OCI-LY1 (cell line): ENCODE data around the gene CDKN1C.

Experiments
- H2AFZ ChIP-seq: fragments of 200-600 bp; sonication (generic), shearing (Covaris generic); 2 replicates; pipeline ENCODE4 v1.6.0; 2014; ENCODE audit warnings: antibody characterized with exemption, mild to moderate bottlenecking, low read length
- H3F3A ChIP-seq: fragments of 200-600 bp; sonication (generic), shearing (Covaris generic); 2 replicates; pipeline ENCODE4 v1.6.0; 2014; ENCODE audit warnings: mild to moderate bottlenecking, antibody characterized with exemption, low read length, moderate library complexity; ENCODE audit not compliant: insufficient read depth
- H3K27ac ChIP-seq: fragments of 200-600 bp; sonication (generic); 2 replicates; pipeline ENCODE4 v1.5.1; 2014; ENCODE audit warnings: low read length, mixed run types, mild to moderate bottlenecking, low read depth; ENCODE audit not compliant: poor library complexity, severe bottlenecking
- H3K27me3 ChIP-seq: fragments of 200-600 bp; sonication (generic); 2 replicates; pipeline ENCODE4 v1.6.0; 2014; ENCODE audit warnings: antibody characterized with exemption, mild to moderate bottlenecking, low read length, moderate library complexity; ENCODE audit not compliant: insufficient read depth
- H3K36me3 ChIP-seq: fragments of 200-600 bp; sonication (generic); 2 replicates; pipeline ENCODE4 v1.6.1; 2014; ENCODE audit warnings: mild to moderate bottlenecking, antibody characterized with exemption, low read length, moderate library complexity, mixed read lengths; ENCODE audit not compliant: insufficient read depth
- H3K4me1 ChIP-seq: fragments of 200-600 bp; sonication (generic); 2 replicates; pipeline ENCODE4 v1.5.1; 2014; ENCODE audit warnings: mild to moderate bottlenecking, low read length, moderate library complexity; ENCODE audit not compliant: insufficient read depth, severe bottlenecking
- H3K4me2 ChIP-seq: fragments of 200-600 bp; sonication (generic), shearing (Covaris generic); 2 replicates; pipeline ENCODE4 v1.6.1; 2014; ENCODE audit warnings: low read length
- H3K4me3 ChIP-seq: fragments of 200-600 bp; sonication (generic); 2 replicates; pipeline ENCODE4 v1.5.1; 2014; ENCODE audit warnings: low read length, low read depth, mild to moderate bottlenecking, mixed read lengths; ENCODE audit not compliant: poor library complexity, severe bottlenecking
- H3K79me2 ChIP-seq: fragments of 200-600 bp; shearing (Covaris generic); 2 replicates; pipeline ENCODE4 v1.6.1; 2016; ENCODE audit warnings: mixed run types, low read length, mixed read lengths; ENCODE audit not compliant: insufficient read depth
- H3K9ac ChIP-seq: fragments of 200-600 bp; sonication (generic), shearing (Covaris generic); 2 replicates; pipeline ENCODE4 v1.6.1; 2014; ENCODE audit warnings: mild to moderate bottlenecking, low read length, mixed read lengths
- H3K9me2 ChIP-seq: fragments of 200-600 bp; sonication (generic), shearing (Covaris generic); 2 replicates; pipeline ENCODE4 v1.6.1; 2014; ENCODE audit warnings: low read depth, mild to moderate bottlenecking, low read length, mixed read lengths
- H3K9me3 ChIP-seq: fragments of 200-600 bp; shearing (Covaris generic); 2 replicates; pipeline ENCODE4 v1.6.1; 2014; ENCODE audit warnings: low read length, mixed read lengths
- H4K20me1 ChIP-seq: fragments of 200-600 bp; sonication (generic), shearing (Covaris generic); 2 replicates; pipeline ENCODE4 v1.6.0; 2016; ENCODE audit warnings: mild to moderate bottlenecking, low read length; ENCODE audit not compliant: insufficient read depth
- CTCF ChIP-seq: fragments of 200-600 bp; sonication (generic), shearing (Covaris generic); IDR thresholded peaks from 2 replicates; pipeline ENCODE4 v1.5.1; 2017; ENCODE audit warnings: mild to moderate bottlenecking, antibody characterized with exemption, low read length, moderate library complexity, mixed read lengths
- EZH2 ChIP-seq: fragments of 200-600 bp; sonication (generic), shearing (Covaris generic); IDR thresholded peaks from 2 replicates; pipeline ENCODE4 v1.8.0; 2017; ENCODE audit warnings: borderline replicate concordance, mixed run types, mild to moderate bottlenecking, antibody characterized with exemption, low read length, moderate library complexity, mixed read lengths

The CDKN1C gene

DNA sequence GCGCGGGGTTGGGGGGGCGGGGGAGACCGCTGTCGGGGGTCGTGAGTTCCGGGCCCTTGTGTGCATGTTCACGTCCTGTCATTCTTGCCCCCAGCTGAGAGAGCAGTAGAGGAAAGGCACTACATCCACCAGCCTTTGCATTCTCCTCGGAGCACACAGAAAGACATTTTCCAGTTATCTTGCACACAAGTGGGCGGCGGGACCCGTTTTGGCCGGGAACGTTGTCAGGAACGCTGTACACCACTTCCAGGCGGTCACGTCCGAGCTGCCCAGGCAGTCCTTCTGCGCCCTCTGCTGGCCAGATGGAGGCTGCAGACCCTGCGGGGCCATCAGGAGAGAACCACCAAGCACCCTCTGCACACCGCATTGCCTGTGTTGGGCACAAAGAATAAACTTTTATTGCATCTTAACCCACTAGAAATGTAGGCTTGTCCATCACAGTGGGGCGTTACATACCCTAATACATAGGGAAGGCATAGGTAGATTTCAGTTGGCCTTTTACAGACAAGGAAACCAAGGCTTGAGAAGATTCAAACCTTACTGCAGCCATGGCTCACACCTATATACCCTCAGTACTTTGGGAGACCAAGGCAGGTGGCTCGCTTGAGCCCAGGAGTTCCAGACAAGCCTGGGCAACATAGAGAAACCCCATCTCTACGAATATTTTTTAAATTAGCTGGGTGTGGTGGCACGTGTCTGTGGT is 2.8 kb upstream of the CDKN1C start:
- Histone ChIP-seq H3K36me3 (no peaks in the 10 kb centered on the region), H4K20me1 (no peaks in the 10 kb centered on the region), H3K9ac (no peak overlapping the region), H3K4me2 (no peak overlapping the region), H3K27me3 (0 out of 2 replicates have a peak, but pooled peaks cover 7% of the 10 kb centered on the region), H2AFZ (no peak overlapping the region), H3K27ac (no peak overlapping the region), H3K9me3 (no peaks in the 10 kb centered on the region), H3K79me2 (no peaks in the 10 kb centered on the region), H3F3A (no peaks in the 10 kb centered on the region), H3K4me3 (no peak overlapping the region), H3K9me2 (no peaks in the 10 kb centered on the region), H3K4me1 (no peaks in the 10 kb centered on the region)
- TF ChIP-seq CTCF = peak; percentile 92
- no peak for TF ChIP-seq EZH2

DNA sequence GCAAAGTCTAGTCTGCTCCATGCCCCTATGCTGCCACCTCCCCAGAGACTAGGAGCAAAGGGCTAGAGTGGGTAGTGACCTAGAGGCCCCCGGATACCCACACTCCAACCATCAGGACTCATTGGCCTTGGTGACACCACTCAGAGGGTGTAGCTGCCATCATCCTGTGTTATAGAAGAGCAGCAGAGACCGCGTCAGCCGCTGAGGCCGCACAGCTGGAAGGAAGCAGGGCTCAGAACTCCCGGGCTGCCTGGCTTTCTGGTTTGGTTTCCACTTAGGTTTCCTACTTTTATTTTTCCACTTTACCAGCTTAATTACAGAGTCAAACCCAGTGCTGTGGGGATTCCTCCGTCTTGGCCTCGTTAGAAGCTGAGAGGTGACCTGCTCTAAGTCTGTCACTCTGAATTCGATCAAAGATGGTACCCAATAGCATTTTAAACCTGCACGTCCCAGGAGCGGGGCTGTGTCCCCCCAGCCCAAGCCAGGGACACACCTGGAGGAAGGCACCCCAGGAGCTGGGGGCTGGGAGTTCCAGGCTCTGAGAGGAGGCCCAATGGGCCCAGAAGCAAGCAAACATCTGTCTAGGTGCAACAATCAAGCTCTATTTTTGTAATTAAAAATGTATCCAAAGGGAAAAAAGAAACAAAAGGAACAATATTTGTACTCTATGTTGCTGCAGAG is 2.1 kb upstream of the CDKN1C start:
- Histone ChIP-seq H3K27me3 (peaks cover 7% of the 10 kb centered on the region; the same call in 1 of the 2 replicates), H3K9me2 (no peaks in the 10 kb centered on the region)

DNA sequence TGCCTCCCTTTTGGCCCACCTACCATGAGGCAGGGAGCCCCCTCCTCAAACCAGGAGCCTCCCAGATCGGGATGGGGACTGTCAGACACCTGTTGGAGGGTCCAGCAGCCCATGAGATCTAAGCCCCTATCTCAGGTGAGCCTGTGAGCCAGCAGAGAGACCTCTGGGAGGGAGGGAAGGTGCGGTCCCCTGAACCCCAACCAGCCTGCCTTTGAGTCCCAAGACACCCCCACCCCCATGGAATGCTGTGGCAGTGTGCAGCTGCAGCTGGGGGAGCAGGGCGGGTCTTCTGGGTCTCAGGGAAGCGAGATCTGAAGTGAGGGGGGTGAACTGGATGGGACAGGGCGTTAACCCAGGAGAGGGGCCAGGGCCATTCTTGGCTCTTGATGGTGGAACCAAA is 1.4 kb upstream of the CDKN1C start:
- Histone ChIP-seq H3K9me3 (no peaks in the 10 kb centered on the region), H3K4me2 (no peak overlapping the region), H3K4me1 (no peaks in the 10 kb centered on the region), H3K27me3 (peaks cover 7% of the 10 kb centered on the region; the same call in 1 of the 2 replicates), H3K9ac (no peak overlapping the region), H3K27ac (no peak overlapping the region), H3F3A (no peaks in the 10 kb centered on the region), H4K20me1 (no peaks in the 10 kb centered on the region), H3K79me2 (no peaks in the 10 kb centered on the region), H3K9me2 (no peaks in the 10 kb centered on the region), H3K36me3 (no peaks in the 10 kb centered on the region), H2AFZ (no peak overlapping the region), H3K4me3 (no peak overlapping the region)
- TF ChIP-seq CTCF (no peak), EZH2 (no peak)

More for the DNA sequence above, 2.1 kb upstream of the CDKN1C start:
- H3K9me3 ChIP-seq = no peaks in the 10 kb centered on the region
- TF ChIP-seq EZH2 (no peak), CTCF (no peak)
- no peaks in the 10 kb centered on the region for H3K4me1 ChIP-seq
- no peak overlapping the region for H3K4me3 ChIP-seq
- no peaks in the 10 kb centered on the region for H4K20me1 ChIP-seq
- H2AFZ ChIP-seq = no peak overlapping the region
- no peak overlapping the region for H3K4me2 ChIP-seq
- no peak overlapping the region for H3K27ac ChIP-seq
- H3K79me2 ChIP-seq = no peaks in the 10 kb centered on the region
- no peak overlapping the region for H3K9ac ChIP-seq
- no peaks in the 10 kb centered on the region for H3K36me3 ChIP-seq
- no peaks in the 10 kb centered on the region for H3F3A ChIP-seq
